ENCODE results near the gene GDPD2. TPM values are rescaled to one million over a fixed set of nuclear protein-coding genes. Genes with fewer than 3 reads are reported as not detected.

The GDPD2 gene
- total RNA-seq, 1 experiment from 2014 or later = 0.44 TPM

DNA sequence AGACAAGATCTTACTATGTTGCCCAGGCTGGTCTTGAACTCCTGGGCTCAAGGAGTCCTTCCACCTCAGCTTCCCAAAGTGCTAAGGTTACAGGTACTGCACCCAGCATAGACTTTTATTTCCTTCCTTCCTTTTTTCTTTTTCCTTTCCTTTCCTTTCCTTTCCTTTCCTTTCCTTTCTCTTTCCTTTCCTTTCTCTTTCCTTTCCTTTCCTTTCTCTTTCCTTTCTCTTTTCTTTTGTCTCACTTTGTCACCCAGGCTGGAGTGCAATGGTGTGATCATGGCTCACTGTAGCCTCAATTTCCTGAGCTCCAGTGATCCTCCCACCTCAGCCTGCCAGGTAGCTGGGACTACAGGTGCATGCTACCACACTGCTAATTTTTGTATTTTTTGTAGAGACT is 40.9 kb downstream of the GDPD2 start:
- Histone ChIP-seq H3K4me2 (no peak overlapping the region), H3K36me3 (ENCODE audit: low read depth) (0 out of 2 replicates have a peak, but pooled peaks cover 11% of the 10 kb centered on the region), H3K27me3 (ENCODE audit: insufficient read depth, low read depth) (no peaks in the 10 kb centered on the region), H3F3A (ENCODE audit: insufficient read depth, low read depth) (no peaks in the 10 kb centered on the region), H3K4me1 (replicated peaks; ENCODE audit: insufficient read depth) (no peaks in the 10 kb centered on the region), H4K20me1 (ENCODE audit: insufficient read depth) (peaks cover 4% of the 10 kb centered on the region; the same call in 1 of the 2 replicates), H3K4me3 (no peak overlapping the region), H2AFZ (no peak overlapping the region), H3K9me2 (ENCODE audit: insufficient read depth) (no peaks in the 10 kb centered on the region), H3K27ac (no peak overlapping the region), H3K9me3 (ENCODE audit: insufficient read depth, low read depth) (no peaks in the 10 kb centered on the region), H3K79me2 (ENCODE audit: low read depth) (peaks cover 48% of the 10 kb centered on the region)
- ChIA-PET POLR2A (ENCODE audit: unreplicated experiment) (no interaction called here), CTCF (no interaction called here)
- DNase-seq = no peak
- no peak for TF ChIP-seq EZH2 (IDR thresholded peaks at IDR 0.05; ENCODE audit: low read depth)
- TF ChIP-seq, protein P1, sequence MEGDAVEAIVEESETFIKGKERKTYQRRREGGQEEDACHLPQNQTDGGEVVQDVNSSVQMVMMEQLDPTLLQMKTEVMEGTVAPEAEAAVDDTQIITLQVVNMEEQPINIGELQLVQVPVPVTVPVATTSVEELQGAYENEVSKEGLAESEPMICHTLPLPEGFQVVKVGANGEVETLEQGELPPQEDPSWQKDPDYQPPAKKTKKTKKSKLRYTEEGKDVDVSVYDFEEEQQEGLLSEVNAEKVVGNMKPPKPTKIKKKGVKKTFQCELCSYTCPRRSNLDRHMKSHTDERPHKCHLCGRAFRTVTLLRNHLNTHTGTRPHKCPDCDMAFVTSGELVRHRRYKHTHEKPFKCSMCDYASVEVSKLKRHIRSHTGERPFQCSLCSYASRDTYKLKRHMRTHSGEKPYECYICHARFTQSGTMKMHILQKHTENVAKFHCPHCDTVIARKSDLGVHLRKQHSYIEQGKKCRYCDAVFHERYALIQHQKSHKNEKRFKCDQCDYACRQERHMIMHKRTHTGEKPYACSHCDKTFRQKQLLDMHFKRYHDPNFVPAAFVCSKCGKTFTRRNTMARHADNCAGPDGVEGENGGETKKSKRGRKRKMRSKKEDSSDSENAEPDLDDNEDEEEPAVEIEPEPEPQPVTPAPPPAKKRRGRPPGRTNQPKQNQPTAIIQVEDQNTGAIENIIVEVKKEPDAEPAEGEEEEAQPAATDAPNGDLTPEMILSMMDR (conservative IDR thresholded peaks at IDR 0.05) = no peak
- intact Hi-C loops (cut with micrococcal nuclease; ENCODE audit: unreplicated experiment) = no loop called here
- BruUV-seq (replicated peaks) = no TSS peak

DNA sequence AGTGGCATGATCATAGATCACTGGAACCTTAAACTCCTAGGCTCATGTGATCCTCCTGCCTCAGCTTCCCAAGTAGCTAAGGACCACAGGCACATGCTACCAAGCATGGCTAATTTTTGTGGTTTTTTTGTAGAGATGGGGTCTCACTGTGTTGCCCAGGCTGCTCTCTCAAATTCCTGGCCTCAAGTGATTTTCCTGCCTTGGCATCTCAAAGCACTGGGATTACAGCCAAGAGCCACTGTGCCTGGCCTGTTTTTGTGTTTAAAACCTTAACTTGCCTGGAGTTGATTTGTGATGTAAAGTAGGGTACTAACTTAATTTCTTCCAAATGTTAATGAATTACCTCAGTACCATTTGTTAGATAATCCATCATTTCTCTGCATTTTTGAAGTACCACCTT is 43.9 kb downstream of the GDPD2 start:
- Histone ChIP-seq H3K36me3 (ENCODE audit: low read depth) (0 out of 2 replicates have a peak, but pooled peaks cover 5% of the 10 kb centered on the region), H3K4me1 (replicated peaks; ENCODE audit: insufficient read depth) (0 out of 2 replicates have a peak, but pooled peaks cover 6% of the 10 kb centered on the region), H3K27me3 (ENCODE audit: insufficient read depth, low read depth) (no peaks in the 10 kb centered on the region), H4K20me1 (ENCODE audit: insufficient read depth) (peaks cover 4% of the 10 kb centered on the region; the same call in 1 of the 2 replicates), H3K9me2 (ENCODE audit: insufficient read depth) (no peaks in the 10 kb centered on the region), H3K9me3 (ENCODE audit: insufficient read depth, low read depth) (no peaks in the 10 kb centered on the region), H3K79me2 (ENCODE audit: low read depth) (peaks cover 38% of the 10 kb centered on the region), H3K27ac (no peak overlapping the region), H3K4me3 (no peak overlapping the region), H2AFZ (no peak overlapping the region), H3F3A (ENCODE audit: insufficient read depth, low read depth) (no peaks in the 10 kb centered on the region), H3K4me2 (no peak overlapping the region)
- CTCF ChIA-PET = no interaction called here
- intact Hi-C loops (cut with micrococcal nuclease; ENCODE audit: unreplicated experiment) = no loop called here
- no peak for DNase-seq
- BruUV-seq (replicated peaks) = no TSS peak
- TF ChIP-seq EZH2 (IDR thresholded peaks at IDR 0.05; ENCODE audit: low read depth) = no peak
- TF ChIP-seq, protein P1 (conservative IDR thresholded peaks at IDR 0.05) = no peak
- POLR2A ChIA-PET (ENCODE audit: unreplicated experiment) = no interaction called here

DNA sequence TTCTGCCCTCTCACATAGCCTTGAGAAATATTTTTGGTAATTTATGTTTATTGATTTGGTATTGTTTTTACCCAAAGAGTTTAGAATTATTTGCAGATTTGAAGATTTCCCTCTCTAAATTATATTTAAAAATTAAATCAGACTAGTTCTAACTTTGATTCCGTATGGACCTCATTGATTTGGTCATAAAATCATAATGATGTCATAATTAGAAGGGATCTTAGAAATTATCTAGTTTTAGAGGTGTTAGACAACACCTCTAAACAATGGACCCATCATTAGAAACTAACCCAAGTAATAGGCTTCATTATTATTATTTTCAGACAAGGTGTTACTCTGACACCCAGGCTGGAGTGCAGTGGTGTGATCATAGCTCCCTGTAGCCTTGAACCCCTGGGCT is 45.6 kb downstream of the GDPD2 start:
- 0 out of 2 replicates have a peak, but pooled peaks cover 5% of the 10 kb centered on the region for H3K36me3 ChIP-seq (ENCODE audit: low read depth)
- POLR2A ChIA-PET (ENCODE audit: unreplicated experiment) = interaction anchor here (0.8 kb wide), 1 partner anchor 37 kb away, joined by 8 read pairs; no protein-coding TSS in a partner anchor

More for the DNA sequence above, 45.6 kb downstream of the GDPD2 start:
- no peaks in the 10 kb centered on the region for H3K27me3 ChIP-seq (ENCODE audit: insufficient read depth, low read depth)
- H3K9me3 ChIP-seq (ENCODE audit: insufficient read depth, low read depth) = no peaks in the 10 kb centered on the region
- no peak overlapping the region for H3K4me2 ChIP-seq
- intact Hi-C loops (cut with micrococcal nuclease; ENCODE audit: unreplicated experiment) = no loop called here
- H2AFZ ChIP-seq = no peak overlapping the region
- H3K27ac ChIP-seq = no peak overlapping the region
- no peak for DNase-seq
- no peaks in the 10 kb centered on the region for H3K9me2 ChIP-seq (ENCODE audit: insufficient read depth)
- no TSS peak for BruUV-seq (replicated peaks)
- CTCF ChIA-PET = no interaction called here
- H3K4me1 ChIP-seq (replicated peaks; ENCODE audit: insufficient read depth) = 0 out of 2 replicates have a peak, but pooled peaks cover 6% of the 10 kb centered on the region
- no peak for TF ChIP-seq EZH2 (IDR thresholded peaks at IDR 0.05; ENCODE audit: low read depth)
- TF ChIP-seq, protein P1 (conservative IDR thresholded peaks at IDR 0.05) = no peak
- no peaks in the 10 kb centered on the region for H4K20me1 ChIP-seq (ENCODE audit: insufficient read depth)
- H3K4me3 ChIP-seq = no peak overlapping the region
- H3K79me2 ChIP-seq (ENCODE audit: low read depth) = peaks cover 29% of the 10 kb centered on the region
- no peaks in the 10 kb centered on the region for H3F3A ChIP-seq (ENCODE audit: insufficient read depth, low read depth)

Data from PC-9 (cell line).